Measurements from ENCODE around the gene PLXNA3. TPM values are rescaled to one million over a fixed set of nuclear protein-coding genes. Genes with fewer than 3 reads are reported as not detected.

PLXNA3 gene
- total and polyA plus RNA-seq, 2 donors from 2014 or later: 4.9 to 40.5 TPM

DNA sequence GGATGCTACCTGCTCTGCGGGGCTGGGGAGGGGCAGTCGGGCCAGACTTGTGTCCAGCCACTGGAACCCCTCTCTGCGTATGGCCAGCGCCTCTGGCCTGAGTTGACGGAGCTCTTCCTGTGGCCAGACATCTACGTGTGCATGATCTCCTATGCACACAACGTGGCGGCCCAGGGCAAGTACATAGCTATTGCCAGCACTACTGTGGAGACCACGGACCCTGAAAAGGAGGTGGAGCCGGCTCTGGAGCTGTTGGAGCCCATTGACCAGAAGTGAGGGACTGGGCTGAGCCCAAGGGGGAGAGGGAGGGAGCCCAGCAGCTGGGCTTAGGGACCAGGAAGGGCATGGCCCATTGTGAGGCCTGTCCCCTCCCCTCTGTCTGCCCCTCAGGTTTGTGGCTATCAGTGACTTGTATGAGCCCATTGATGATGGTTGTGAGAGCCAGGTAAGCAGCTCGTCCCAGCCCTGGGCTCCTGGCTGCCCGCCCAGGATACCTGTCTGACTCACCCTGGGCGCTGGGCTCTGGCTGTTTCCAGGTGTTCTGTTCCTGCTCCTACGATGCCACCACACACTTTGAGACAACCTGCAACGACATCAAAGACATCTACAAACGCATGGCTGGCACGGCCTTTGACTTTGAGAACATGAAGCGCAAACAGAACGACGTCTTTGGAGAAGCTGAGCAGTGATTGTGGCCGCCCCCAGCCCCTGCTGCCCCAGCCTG, 15.9 kb upstream of the PLXNA3 start:
- TF ChIP-seq, protein P1, sequence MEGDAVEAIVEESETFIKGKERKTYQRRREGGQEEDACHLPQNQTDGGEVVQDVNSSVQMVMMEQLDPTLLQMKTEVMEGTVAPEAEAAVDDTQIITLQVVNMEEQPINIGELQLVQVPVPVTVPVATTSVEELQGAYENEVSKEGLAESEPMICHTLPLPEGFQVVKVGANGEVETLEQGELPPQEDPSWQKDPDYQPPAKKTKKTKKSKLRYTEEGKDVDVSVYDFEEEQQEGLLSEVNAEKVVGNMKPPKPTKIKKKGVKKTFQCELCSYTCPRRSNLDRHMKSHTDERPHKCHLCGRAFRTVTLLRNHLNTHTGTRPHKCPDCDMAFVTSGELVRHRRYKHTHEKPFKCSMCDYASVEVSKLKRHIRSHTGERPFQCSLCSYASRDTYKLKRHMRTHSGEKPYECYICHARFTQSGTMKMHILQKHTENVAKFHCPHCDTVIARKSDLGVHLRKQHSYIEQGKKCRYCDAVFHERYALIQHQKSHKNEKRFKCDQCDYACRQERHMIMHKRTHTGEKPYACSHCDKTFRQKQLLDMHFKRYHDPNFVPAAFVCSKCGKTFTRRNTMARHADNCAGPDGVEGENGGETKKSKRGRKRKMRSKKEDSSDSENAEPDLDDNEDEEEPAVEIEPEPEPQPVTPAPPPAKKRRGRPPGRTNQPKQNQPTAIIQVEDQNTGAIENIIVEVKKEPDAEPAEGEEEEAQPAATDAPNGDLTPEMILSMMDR (IDR thresholded peaks at IDR 0.05; ENCODE audit: borderline replicate concordance, extremely low read depth, insufficient read depth): no peak
- no peaks in the 10 kb centered on the region for H3K27me3 ChIP-seq (ENCODE audit: control insufficient read depth, insufficient read depth, low read length)
- peak in 1 of 5 donors; percentile 69 for DNase-seq
- no peak for FAIRE-seq
- H3K27ac ChIP-seq (ENCODE audit: low read depth in 2 of 2, low read length in 2 of 2): no peak overlapping the region
- intact Hi-C loops (cut with DNase I): no loop called here
- peaks cover 0 to 20% (median 3%) of the 10 kb centered on the region in 3 donors for H3K4me1 ChIP-seq (ENCODE audit: control insufficient read depth in 2 of 3, insufficient read depth in 2 of 3, low read depth in 1 of 3, low read length in 3 of 3)
- H3K9ac ChIP-seq (ENCODE audit: low read length in 3 of 3): no peak overlapping the region
- peaks cover 0 to 7% (median 3%) of the 10 kb centered on the region in 3 donors for H3K36me3 ChIP-seq (ENCODE audit: control insufficient read depth in 2 of 3, insufficient read depth in 3 of 3, low read length in 3 of 3)
- no peaks in the 10 kb centered on the region for H3K9me3 ChIP-seq (ENCODE audit: control insufficient read depth in 2 of 3, insufficient read depth in 1 of 3, low read length in 3 of 3)
- H3K4me3 ChIP-seq (ENCODE audit: low read length in 3 of 3): no peak overlapping the region

DNA sequence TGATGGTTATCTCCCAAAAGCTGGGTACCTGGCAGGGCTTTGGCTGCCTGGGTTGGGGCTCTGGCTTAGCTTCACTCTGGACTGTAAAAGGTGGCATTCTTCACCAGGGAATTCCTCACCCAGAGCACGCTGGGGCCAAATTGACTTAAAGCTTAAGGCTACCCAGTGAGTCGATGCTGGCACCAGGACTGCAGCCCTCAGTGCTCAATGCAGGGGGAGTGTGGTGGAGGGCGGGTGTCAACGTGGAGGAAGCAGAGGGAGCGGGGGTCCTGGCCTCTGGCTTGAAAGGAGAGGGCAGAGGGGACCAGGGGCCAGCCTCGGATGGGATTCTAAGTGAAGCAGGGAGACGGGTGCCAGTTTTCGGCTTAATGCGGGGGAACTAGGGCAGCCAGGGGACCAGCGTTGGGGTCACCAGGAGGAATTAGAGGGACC, 14.6 kb upstream of the PLXNA3 start:
- Histone ChIP-seq H3K27ac (ENCODE audit: low read depth in 2 of 2, low read length in 2 of 2) (peak overlapping the region; percentile 53 to 86), H3K4me3 (ENCODE audit: low read length in 3 of 3) (peak overlapping the region in 1 of 3 donors; percentile 25)
- TF ChIP-seq, protein P1 (IDR thresholded peaks at IDR 0.05; ENCODE audit: borderline replicate concordance, extremely low read depth, insufficient read depth): no peak

DNA sequence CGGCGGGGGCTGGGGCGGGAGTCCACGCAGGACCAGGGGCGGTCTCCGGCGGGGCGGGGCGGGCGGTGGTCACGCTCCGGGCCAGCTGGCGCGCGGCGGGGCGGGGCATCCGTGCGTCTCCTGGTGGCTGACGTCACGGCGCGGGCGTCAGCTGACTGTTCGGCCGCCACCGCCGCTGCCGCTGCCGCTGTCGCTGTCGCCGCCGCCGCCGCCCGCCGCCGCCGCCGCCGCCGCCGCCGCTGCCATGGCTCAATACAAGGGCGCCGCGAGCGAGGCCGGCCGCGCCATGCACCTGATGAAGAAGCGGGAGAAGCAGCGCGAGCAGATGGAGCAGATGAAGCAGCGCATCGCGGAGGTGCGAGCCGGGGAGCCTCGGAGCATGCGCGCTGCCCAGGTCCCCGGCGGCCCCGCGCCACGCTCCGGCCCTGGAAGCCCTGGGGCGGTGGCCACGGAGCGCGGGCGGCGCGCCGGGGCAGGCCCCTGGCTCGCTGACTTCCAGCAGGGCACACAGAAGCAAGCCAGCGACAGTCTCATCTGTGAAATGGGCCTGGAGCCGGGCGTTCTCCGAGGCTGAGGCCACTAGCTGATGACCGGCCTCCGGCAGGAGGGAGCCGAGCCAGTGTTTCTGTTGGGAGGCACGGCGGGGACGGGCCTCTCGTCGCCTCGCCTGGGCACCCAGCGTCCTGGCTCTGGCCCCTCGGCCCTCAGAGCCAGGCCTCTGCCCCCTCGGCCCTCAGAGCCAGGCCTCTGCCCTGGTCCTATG, 13.9 kb upstream of the PLXNA3 start, which contains the start of gene FAM50A:
Gene FAM50A, plus strand, starts transcription at position 150 of the 763 bp plus-strand sequence. Its CDS starts 95 bp downstream, at position 245.
- FAIRE-seq: no peak
- peaks cover 0 to 12% (median 7%) of the 10 kb centered on the region in 3 donors for H3K36me3 ChIP-seq (ENCODE audit: control insufficient read depth in 2 of 3, insufficient read depth in 3 of 3, low read length in 3 of 3)
- H3K4me3 ChIP-seq (ENCODE audit: low read length in 3 of 3): peak within 1 kb of the TSS in 2 of 3 donors; percentile 48 to 55
- H3K9me3 ChIP-seq (ENCODE audit: control insufficient read depth in 2 of 3, insufficient read depth in 1 of 3, low read length in 3 of 3): no peaks in the 10 kb centered on the region
- TF ChIP-seq, protein P1 (IDR thresholded peaks at IDR 0.05; ENCODE audit: borderline replicate concordance, extremely low read depth, insufficient read depth): no peak
- peak within 1 kb of the TSS in 2 of 3 donors; percentile 48 to 55 for H3K9ac ChIP-seq (ENCODE audit: low read length in 3 of 3)
- peak; percentile 66 to 92 (median 80) for DNase-seq
- peaks cover 0 to 10% (median 0%) of the 10 kb centered on the region in 3 donors for H3K4me1 ChIP-seq (ENCODE audit: control insufficient read depth in 2 of 3, insufficient read depth in 2 of 3, low read depth in 1 of 3, low read length in 3 of 3)
- intact Hi-C loops (cut with DNase I): no loop called here
- H3K27ac ChIP-seq (ENCODE audit: low read depth in 2 of 2, low read length in 2 of 2): peak within 1 kb of the TSS; percentile 53 to 86
- H3K27me3 ChIP-seq (ENCODE audit: control insufficient read depth, insufficient read depth, low read length): no peaks in the 10 kb centered on the region

More for the DNA sequence above, 14.6 kb upstream of the PLXNA3 start:
- DNase-seq: peak in 3 of 5 donors; percentile 16 to 65 (median 53)
- H3K4me1 ChIP-seq (ENCODE audit: control insufficient read depth in 2 of 3, insufficient read depth in 2 of 3, low read depth in 1 of 3, low read length in 3 of 3): peaks cover 0 to 13% (median 0%) of the 10 kb centered on the region in 3 donors
- peaks cover 0 to 7% (median 4%) of the 10 kb centered on the region in 3 donors for H3K36me3 ChIP-seq (ENCODE audit: control insufficient read depth in 2 of 3, insufficient read depth in 3 of 3, low read length in 3 of 3)
- intact Hi-C loops (cut with DNase I): no loop called here
- H3K27me3 ChIP-seq (ENCODE audit: control insufficient read depth, insufficient read depth, low read length): no peaks in the 10 kb centered on the region
- peak overlapping the region in 2 of 3 donors; percentile 16 to 51 for H3K9ac ChIP-seq (ENCODE audit: low read length in 3 of 3)
- H3K9me3 ChIP-seq (ENCODE audit: control insufficient read depth in 2 of 3, insufficient read depth in 1 of 3, low read length in 3 of 3): no peaks in the 10 kb centered on the region
- FAIRE-seq: no peak
